Measurements from ENCODE around the gene ZBTB5.
"Not testable (repeated sequence)": the region's sequence is repeated elsewhere in the genome, so short reads cannot be mapped to it uniquely, and the experiment has no call there.

Gene ZBTB5

GRCh38 chr9:37465249-37466036 is at the start of gene ZBTB5:
Gene ZBTB5 (minus strand): TSS chr9:37465450. CDS start chr9:37442551, 22,899 bp downstream.
- peak; percentile 99 for DNase-seq (ENCODE audit: low spot score)

DNA sequence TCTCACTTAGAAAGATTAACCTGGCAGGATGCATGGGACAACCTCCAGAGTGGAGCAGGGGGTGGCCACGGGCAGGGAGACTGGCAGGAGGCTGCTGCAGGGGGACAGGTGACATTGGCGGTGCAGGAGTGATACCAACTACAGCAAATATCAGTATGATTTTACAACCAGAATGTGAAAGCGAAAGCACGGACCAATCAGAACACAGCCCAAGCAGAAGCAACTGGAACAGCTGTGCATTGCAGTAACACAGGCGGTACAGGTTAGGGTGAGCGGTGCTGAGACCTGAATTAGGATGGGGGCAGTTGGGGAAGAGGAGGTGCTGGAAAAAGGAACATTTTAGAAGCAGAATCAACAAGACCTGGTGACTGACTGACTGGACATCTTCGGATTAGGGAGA is 49.7 kb upstream of the ZBTB5 start:
- DNase-seq (ENCODE audit: low spot score) = no peak

DNA sequence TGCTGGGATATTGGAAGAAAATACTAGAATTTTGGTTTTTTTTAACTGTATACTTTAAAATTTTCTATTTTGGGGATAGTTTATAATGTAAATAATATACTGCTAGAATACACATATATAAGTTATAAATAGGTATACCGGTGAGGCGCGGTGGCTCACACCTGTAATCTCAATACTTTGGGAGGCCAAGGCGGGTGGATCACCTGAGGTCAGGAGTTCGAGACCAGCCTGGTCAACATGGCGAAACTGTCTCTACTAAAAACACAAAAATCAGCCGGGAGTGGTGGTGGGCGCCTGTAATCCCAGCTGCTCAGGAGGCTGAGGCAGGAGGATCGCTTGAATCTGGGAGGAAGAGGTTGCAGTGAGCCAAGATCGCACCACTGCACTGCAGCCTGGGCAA is 49.2 kb upstream of the ZBTB5 start:
- DNase-seq (ENCODE audit: low spot score) = not testable (repeated sequence)

DNA sequence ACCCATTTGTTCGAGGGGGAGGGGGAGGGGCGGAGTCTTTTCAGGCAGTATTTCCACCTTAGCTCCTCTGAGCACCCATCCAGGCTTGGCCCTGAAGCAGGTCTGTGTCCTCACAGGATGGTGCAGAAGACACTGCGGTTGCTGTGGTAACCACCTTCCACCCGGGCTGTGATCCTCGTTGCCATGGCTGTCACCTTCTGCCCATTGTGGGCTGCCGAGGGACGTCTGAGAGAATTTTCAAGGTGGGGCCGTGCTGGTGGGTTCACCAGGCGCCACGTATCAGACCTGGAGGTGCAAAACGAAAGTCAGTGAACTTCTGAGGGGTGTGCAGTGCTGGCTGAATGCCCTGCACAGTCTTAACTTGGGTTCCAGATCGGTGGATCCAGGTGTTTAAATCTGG is 47.2 kb upstream of the ZBTB5 start:
- no peak for DNase-seq (ENCODE audit: low spot score)

DNA sequence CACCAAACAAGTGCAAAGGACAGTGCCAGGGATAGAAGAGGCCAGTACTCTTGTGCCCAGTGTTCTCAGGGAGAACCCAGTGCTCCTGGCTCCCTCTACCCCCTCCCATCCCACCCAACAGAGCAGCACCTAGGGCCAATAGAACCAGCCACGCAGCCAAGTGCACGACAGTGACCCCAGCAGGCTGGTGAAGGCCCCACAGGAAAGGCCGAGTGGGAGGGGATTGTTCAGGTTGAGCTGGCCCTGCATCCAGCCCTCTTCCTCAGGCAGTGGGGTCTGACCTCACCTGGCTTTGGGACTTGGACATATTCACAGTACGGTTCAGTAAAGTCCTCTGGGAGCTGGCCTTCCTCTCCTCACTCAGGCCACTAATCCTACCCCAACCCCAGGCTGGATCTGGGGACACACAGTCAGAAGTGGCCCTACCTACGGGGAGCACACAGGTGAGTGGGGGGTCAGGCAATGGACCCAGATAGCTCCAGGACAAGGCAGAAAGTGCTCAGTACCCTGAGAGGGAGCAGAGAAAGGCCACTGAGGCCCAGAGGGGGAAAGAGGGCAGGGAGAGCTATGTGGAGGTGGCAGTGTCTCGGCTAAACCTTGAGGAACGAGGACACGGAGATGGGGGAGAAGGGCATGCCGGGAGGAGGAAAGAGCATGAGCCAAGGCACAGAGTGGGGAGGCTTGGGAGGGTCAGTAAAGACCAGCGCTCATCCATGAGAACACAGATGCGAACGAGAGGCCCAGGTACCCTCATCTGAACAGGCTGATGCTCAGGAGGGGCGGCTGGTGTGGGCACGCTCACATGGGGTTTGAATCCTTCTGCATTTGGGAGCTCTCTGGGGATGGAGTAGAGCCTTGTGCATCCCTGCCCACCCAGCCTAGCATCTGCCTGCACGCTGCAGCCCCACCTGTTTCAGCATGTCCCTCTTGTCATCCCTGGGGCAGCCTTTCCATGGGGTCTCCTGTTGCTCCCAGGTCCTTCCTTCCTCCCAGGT is 46.1 kb upstream of the ZBTB5 start:
- no peak for DNase-seq (ENCODE audit: low spot score)

DNA sequence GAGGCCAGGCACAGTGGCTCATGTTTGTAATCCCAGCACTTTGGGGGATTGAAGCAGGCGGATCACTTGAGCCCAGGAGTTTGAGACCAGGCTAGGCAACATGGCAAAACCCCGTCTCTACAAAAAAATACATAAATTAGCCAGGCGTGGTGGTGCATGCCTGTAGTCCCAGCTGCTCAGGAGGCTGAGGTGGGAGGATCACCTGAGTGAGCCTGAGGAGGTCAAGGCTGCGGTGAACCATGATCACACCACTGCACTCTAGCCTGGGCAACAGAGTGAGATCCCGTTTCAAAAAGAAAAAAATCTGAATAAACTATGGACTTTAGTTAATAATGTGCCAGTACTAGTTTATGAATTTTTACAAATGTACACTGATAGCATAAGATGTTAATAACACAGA is 44.8 kb upstream of the ZBTB5 start:
- DNase-seq (ENCODE audit: low spot score) = not testable (repeated sequence)

GRCh38 chr9:37509536-37509935 is 44.3 kb upstream of the ZBTB5 start:
- no peak for DNase-seq (ENCODE audit: low spot score)

DNA sequence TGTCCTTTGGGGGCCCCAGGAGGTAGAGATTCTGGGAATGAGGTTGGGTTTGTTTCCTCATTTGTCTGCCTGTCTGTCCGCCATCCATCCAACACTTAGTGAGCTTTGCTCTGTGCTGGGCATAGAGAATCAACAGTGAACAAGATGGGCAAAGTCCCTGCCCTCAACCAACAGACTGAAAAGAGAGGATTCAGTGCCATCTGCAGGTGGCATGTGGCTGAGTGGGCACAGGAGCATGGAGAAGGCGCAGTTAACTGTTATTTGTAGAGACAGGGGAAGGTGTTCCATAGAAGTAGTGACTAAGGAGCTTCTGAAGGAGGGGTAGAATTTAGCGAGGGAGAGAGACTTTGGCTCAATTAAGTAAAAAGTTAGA is 43.6 kb upstream of the ZBTB5 start:
- DNase-seq (ENCODE audit: low spot score) = no peak

DNA sequence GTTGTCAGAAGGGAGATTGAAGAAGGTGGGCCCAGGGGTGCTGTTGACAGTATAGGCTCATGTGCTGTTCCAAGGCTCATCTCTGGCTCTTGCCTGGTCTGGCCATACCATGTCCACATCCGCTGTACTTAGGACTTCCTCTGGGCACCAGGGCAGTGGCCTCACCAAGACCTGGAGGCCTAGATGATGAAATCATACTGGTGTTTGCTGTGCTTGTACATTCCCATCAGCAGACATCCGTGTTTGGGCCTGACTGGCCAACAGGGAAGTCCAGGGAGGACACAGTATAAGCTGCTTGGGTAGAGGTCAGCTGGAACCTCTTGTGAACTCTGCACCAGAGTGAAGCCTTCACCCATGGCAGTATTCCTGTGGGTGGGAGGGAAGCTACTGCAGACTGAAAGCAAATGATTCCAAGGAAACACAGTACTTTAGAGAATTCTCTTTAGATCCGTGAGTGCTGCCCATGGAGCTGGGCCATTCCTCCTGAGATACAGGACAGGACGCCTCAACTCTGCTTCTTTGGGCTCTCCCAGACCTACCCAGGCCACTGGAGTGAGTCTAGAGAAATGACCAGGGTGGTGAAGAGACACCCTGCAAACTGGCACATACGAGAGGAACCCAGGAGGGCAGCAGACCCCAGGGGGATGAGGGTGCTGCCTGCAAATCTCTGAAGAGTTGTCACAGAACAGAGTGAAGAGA is 43.0 kb upstream of the ZBTB5 start:
- DNase-seq (ENCODE audit: low spot score) = no peak

GRCh38 chr9:37507566-37508134 is 42.4 kb upstream of the ZBTB5 start:
- DNase-seq (ENCODE audit: low spot score) = no peak

DNA sequence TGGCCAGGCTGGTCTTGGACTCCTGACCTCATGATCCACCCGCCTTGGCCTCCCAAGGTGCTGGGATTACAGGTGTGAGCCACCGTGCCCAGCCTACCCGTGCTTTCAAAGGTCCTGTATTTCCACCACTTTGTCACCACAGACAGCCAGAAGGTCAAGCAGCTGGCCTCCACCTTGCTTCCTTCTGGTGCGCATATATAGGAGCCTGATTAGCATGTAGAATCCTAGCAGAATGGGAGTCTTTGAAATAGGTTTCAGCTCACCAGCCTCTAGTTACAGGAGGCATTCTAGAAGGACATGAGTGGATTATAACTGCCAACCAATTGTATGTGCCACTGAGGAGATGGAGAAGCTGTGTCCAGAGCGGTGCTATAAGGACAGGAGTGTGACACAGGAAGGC is 39.4 kb upstream of the ZBTB5 start:
- DNase-seq (ENCODE audit: low spot score) = no peak

DNA sequence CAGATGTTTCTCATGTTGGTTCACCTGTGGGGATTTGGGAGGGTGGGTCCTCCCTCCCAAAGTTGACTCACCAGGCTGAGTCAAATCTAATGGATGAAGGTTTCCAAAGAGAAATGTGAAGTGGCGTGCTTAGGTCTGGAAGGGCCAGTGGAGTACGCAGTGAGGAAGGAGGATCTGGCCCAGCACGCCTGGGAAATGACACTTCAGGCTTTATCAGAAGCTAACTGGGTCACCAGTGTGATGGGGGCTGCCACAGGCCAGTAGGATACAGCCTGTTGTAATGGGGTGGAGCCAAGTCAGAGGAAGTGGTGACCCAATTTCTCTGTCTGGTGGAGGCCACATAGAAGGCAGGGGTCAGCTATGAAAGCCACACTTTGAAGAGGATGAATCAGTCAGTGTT is 38.5 kb upstream of the ZBTB5 start:
- DNase-seq (ENCODE audit: low spot score) = no peak

GRCh38 chr9:37501957-37502596 is 36.8 kb upstream of the ZBTB5 start:
- DNase-seq (ENCODE audit: low spot score) = no peak

DNA sequence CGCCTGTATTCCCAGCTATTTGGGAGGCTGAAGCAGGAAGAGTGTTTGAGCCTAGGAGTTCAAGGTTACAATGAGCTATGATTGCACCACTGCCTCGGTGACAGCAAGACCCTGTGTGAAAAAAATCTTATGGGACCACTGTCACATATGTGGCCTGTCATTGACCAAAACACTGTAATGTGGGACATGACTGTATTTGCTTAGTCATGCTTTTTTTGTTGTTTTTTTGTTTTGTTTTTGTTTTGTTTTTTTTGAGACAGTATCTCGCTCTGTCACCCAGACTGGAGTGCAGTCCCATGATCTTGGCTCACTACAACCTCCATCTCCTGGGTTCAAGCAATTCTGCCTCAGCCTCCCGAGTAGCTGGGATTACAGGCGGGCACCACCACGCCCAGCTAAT is 34.0 kb upstream of the ZBTB5 start:
- no peak for DNase-seq (ENCODE audit: low spot score)

GRCh38 chr9:37498457-37498856 is 33.2 kb upstream of the ZBTB5 start:
- DNase-seq (ENCODE audit: low spot score) = no peak

- DNase-seq (ENCODE audit: low spot score) = no peak
These were observed 32.1 kb upstream of the ZBTB5 start for GRCh38 chr9:37497320-37497719.

DNA sequence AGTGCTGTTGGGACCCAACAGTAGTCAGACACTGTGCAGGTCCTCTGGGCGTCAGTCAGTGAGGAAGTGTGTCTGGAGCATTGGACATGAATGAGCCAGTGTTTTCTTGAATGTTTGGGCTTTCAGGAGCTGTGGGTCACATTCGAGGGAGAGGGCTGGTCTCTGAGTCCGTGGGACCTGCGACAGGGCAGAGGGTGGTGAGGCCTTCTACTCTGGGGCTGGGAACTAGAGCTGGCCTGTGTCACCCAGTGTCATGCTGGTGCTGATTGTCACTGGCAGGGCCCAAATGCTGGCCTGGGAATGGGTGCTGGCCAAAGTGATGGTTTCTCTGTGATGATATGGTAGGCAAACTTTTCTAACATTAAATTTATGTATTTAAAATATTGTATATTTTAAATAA is 30.8 kb upstream of the ZBTB5 start:
- DNase-seq (ENCODE audit: low spot score) = no peak

GRCh38 chr9:37495571-37495970 is 30.3 kb upstream of the ZBTB5 start:
- no peak for DNase-seq (ENCODE audit: low spot score)

DNA sequence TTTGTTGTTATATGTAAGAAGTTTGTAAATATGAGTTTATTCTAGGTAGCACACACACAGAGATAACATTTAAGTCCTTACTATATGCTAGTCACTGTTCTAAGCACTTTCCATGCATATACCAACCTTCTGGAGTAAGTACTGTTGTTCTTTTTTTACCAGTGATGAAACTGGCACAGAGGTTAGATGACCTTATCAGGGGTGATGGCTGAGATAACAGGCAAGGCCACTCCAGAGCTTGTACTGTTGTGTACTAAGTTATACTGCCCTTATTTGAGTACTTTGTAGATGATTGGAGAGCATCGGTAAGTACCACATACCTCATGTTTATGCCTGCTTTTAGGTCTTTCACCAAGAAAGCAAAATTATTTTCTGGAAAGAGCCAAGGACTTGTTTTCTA is 26.7 kb upstream of the ZBTB5 start:
- no peak for DNase-seq (ENCODE audit: low spot score)

DNA sequence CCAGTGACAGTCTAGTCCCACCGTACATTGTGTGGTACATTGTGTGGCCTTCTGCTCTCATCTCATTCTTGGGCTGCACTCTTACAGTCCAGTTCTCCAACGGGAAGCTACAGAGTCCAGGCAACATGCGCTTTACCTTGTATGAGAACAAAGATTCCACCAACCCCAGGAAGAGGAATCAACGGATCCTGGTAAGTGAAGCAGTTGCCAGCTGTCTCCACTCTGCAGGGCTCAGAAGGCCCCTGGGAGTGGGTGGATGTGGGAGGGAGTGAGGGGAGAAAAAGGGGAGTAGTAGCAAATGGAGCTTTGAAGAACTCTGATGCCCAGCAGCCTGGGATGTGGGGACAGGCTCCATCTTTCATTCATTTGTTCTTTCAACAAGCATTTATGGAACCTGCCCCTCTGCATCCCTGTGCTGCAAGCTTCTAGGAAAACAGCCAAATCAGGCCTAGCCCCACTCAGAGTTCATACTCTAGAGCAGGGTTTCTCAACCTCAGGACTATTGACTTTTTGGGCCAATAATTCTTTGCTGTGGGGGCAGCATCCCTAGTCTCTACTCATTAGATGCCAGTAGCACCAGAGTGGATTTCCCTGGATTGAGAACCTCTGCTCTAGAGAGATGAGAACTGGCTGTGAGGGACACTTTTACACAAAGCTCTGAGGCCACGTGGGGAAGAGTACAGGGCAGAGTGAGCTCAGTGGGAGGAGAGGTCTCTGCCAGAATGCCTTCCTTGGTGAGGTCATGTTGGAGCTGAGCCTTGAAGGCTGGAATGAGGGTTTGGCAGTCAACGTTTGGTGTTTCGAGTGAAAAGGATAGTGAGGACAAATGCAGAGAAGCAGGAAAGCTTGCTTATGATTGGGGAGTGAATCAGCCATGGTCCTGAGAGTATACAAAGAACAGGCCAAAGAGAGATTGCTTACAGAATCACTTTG is 21.6 kb upstream of the ZBTB5 start:
- DNase-seq (ENCODE audit: low spot score) = no peak

- DNase-seq (ENCODE audit: low spot score) = no peak
These were observed 21.0 kb upstream of the ZBTB5 start for GRCh38 chr9:37486256-37486615.

Data from kidney capillary endothelial cell (primary cell).